Activated CD4-positive, CD25-positive, alpha-beta regulatory T cell (primary cell): ENCODE data around the gene RFX3.
"Not testable (repeated sequence)": the region's sequence is repeated elsewhere in the genome, so short reads cannot be mapped to it uniquely, and the experiment has no call there.

Source experiments
- DNase-seq, 4 experiments: peaks; one replicate each; lab custom pipeline; 2025; lab: John Stamatoyannopoulos, UW

RFX3 gene

GRCh38 chr9:3359048-3359692 is 166.6 kb downstream of the RFX3 start:
- DNase-seq, result no peak

GRCh38 chr9:3348169-3348568 is 177.6 kb downstream of the RFX3 start:
- DNase-seq, result no peak

GRCh38 chr9:3346549-3346948 is 179.3 kb downstream of the RFX3 start:
- DNase-seq, result no peak

DNA sequence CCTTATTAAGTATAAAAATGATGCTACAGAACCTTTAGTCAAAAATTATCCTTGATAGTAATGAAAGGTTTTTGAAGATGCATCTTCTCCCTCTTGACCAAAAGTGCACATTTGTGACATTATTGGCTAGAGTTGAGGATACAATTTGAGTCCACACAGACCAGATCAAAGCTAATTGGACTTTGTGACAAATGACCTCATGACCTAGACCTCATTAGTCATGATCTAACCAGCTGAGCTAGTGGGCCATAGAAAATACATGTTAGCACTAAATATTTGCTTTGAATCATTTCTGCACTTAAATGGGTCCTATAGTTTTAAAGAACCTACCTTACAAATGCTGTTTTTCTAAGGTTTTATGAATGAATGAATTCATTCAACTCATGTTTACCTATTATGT is 182.1 kb downstream of the RFX3 start:
- DNase-seq, result no peak

DNA sequence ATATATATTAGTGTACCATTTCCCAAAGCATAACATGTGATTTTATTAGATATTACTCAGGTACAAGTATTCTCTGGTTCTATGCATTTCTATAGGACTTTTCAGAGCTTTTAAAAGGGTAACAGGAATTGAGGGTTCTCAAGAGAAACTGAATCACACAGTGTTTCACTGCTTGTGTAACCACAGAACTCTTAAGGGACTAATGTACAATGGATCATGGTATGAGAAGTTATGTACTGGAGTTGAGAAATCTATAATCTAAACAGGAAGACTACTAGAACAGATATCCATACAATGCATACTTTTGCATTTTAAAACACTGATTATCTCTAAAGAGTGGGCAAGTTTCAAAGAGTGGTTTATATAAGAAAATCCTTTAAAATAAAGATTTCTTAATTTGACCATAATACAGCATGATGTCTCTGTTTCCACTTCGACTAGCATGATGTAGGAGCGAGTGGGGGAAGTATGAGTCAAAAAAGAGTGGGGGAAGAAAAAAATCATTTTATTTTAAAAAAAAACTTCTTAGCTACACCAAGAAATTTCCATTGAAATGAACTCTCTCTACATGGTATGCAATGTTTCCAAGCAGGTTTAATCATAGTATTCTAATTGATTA is 183.5 kb downstream of the RFX3 start:
- no peak for DNase-seq

DNA sequence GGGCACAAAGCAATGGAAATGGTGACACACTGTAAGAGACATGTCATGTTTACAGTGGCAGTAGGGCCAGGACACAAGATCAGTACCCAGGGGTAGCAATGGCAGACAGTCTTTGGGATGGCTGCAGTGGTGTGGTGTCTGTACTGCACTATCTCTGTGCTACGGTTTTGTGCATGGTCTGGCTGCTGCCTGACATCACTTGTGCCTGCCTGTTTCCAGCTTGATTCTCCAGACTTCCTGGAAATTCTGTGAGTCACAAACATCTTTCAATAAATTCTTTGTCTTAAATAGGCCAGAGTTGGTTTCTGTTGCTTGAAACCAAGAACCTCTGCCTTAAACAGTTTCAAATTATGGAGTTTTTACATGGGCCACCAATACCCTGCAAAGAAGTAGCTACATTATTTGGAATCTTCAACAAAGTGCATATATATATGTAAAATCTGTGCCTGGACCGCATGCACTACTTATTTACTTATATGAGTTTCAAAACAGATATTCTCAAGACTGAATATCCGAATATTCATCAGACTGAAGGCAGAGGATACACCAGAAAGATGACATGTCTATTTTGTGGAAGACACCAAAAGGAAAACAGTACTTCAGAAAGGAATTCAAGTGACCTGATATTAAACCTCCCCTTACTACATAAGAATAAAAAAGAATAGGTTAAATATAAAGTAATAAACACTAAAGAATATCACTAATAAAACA is 188.1 kb downstream of the RFX3 start:
- DNase-seq, result no peak

- no peak for DNase-seq
Measured at GRCh38 chr9:3336951-3337350, 188.8 kb downstream of the RFX3 start.

DNA sequence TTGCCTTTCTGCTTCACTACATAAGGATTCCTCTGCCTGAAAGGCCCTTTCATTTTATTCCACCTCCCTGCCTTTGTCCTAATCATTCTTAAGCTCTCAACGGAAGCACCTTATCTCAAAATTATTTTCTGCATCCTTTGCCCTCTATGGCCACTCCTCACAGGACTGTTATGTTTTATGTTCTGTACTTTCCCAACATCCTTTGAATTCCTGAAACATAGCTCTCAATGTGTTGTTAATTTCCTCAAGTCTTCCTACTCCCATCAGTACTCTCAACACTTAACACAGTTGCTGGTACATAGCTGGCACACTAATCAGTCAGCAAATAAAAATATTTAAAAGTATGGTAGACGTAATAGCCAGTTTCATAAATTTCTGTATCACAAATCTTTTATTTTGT is 193.0 kb downstream of the RFX3 start:
- DNase-seq, result no peak

DNA sequence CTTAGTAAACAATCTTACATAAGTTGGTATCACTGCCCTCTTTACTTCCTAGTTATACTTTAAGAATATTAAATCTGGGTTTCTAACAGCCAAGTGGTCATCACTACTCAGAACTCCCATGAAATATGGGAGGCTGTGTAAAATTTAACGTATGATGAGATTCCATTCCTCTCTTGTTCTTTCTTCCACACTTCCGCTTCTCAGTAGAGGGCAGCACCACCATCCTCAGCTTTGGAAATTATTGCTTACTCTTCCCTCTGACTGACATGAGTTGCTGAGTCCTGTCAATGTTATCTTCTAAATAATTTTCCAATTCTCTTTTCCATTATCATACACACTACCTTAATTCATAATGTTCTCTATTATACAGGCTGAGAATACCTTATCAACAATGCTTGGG is 194.0 kb downstream of the RFX3 start:
- DNase-seq, result no peak

GRCh38 chr9:3330792-3331420 is 194.9 kb downstream of the RFX3 start:
- no peak for DNase-seq

DNA sequence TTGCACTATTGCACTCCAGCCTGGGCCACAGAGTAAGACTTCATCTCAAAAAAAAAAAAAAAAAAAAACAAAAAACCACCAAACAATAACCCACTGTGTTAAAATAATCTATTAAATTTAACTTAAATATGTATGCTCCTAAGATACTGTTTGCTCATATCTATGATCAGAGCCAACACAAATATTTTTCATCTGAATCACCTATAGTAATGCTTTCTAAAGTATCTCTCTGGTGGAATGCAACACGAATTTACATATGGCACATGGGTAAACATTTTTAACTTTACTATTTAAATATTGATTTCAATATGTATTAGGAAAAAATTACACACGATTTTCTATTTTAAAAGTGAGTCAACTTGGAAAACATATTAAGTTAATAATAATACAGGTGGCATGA is 196.4 kb downstream of the RFX3 start:
- DNase-seq, result no peak

GRCh38 chr9:3323714-3324113 is 202.1 kb downstream of the RFX3 start:
- DNase-seq, result no peak

- DNase-seq, result no peak
Measured at GRCh38 chr9:3321186-3321585, 204.6 kb downstream of the RFX3 start.

DNA sequence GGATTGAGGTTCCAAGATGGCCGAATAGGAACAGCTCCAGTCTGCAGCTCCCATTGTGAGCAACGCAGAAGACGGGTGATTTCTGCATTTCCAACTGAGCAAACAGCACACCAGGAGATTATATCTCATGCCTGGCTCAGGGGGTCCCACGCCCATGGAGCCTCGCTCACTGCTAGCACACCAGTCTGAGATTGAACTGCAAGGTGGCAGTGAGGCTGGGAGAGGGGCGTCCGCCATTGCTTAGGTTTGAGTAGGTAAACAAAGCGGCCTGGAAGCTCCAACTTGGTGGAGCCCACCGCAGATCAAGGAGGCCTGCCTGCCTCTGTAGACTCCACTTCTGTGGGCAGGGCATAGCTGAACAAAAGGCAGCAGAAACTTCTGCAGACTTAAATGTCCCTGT is 213.2 kb downstream of the RFX3 start:
- not testable (repeated sequence) for DNase-seq

- DNase-seq, result no peak
Measured at GRCh38 chr9:3308609-3309008, 217.2 kb downstream of the RFX3 start.

DNA sequence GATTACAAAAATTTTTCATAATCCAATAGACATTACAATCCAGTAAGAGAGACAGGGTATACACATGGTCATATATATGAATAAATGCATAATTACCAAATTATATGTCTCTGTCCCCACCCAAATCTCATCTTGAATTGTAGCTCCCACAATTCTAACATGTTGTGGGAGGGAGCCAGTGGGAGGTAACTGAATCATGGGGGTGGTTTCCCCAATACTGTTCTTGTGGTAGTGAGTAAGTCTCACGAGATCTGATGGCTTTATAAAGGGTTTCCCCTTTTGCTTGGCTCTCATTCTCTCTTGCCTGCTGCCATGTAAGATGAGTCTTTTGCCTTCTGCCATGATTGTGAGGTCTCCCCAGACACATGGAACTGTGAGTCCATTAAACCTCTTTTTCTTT is 221.4 kb downstream of the RFX3 start:
- DNase-seq, result not testable (repeated sequence)

- no peak for DNase-seq
Measured at GRCh38 chr9:3299872-3300271, 225.9 kb downstream of the RFX3 start.

GRCh38 chr9:3296536-3296935 is 229.3 kb downstream of the RFX3 start:
- DNase-seq, result no peak

- DNase-seq, result no peak
Measured at GRCh38 chr9:3292311-3292710, 233.5 kb downstream of the RFX3 start.

- DNase-seq, result no peak
Measured at GRCh38 chr9:3290231-3290840, 235.5 kb downstream of the RFX3 start.

- no peak for DNase-seq
Measured at GRCh38 chr9:3288686-3289085, 237.1 kb downstream of the RFX3 start.

DNA sequence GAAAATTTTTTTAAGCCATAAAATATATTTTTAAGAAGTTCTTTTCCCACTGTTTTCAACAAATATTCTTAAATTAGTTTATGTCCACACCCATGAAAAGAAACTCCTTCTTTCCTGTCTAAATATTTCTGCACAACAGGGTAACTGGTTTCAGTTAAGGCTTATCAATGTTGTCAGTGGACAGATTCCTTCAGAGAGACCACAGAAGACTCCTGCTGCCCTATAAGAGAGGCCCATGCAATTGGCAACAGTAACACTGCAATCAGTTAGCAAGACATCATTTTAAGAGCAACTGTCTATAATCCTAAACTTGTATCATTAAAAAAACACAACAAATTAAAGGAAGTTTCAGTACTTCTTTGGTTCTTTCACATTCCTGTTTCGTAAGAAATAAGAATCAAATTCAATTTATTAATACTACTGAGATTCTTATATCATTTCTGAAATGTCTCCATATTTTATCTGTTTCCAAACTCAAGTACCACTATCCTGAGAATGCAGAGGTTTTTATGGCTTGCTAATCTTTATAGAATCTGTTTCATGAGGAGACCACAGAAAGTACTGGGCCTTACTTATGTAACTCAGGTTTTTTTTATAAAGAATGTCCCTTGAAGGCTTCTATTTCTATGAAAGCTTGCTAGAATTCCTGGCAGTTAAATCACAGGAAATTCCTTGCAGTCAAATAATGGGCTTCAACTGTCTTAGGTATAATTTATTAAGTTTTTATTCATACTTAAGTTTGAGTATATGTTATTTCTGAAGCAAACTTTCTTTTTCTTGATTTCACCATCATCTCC is 240.2 kb downstream of the RFX3 start:
- no peak for DNase-seq
